NCI-H526 treated with DMSO at 0.1 percent for 48 hours (cell line): Measurements from ENCODE around the gene CHRNA3.
"Not testable (repeated sequence)": the region's sequence is repeated elsewhere in the genome, so short reads cannot be mapped to it uniquely, and the experiment has no call there.

ENCODE experiments used
- DNase-seq: peaks from one replicate; lab custom pipeline; 2025; lab: John Stamatoyannopoulos, UW

CHRNA3 gene

GRCh38 chr15:78560201-78560600, 60.6 kb downstream of the CHRNA3 start:
- not testable (repeated sequence) for DNase-seq

- no peak for DNase-seq
Observed at GRCh38 chr15:78552597-78552996, 68.2 kb downstream of the CHRNA3 start.

- DNase-seq = no peak
Observed at GRCh38 chr15:78551902-78552301, 68.9 kb downstream of the CHRNA3 start.

GRCh38 chr15:78550815-78551214, 70.0 kb downstream of the CHRNA3 start:
- DNase-seq = no peak

GRCh38 chr15:78550194-78550593, 70.6 kb downstream of the CHRNA3 start:
- no peak for DNase-seq
